Smooth muscle cell of the brain vasculature (primary cell): ENCODE results near the gene MRPL37.

Source experiments
- DNase-seq: peaks from one replicate; pipeline ENCODE4 v3.0.0-alpha.2; 2012; ENCODE audit warnings: low read depth, low spot score

Gene MRPL37

GRCh38 chr1:54263601-54264226 is 63.7 kb downstream of the MRPL37 start:
- no peak for DNase-seq

DNA sequence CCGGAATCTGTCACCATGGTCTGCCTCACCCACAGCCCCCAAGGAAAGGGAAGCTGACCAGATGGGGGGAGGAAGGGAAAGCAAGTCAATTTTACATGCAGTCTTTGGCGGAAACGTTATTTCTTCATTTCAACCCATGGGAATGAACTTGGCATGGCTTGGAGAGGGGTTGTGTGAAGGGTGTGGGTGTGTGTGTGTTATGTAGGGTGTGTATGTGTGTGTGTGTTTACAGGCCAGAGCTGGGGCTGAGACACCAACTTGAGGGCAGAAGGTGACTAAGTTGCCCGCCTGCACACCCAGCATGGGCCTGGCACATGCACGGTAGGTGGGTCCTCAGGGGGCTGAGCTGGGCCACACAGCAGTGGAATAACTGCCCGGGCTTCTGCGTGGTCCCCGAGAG is 65.2 kb downstream of the MRPL37 start:
- DNase-seq, result no peak

GRCh38 chr1:54265659-54266058 is 65.7 kb downstream of the MRPL37 start:
- DNase-seq, result no peak

DNA sequence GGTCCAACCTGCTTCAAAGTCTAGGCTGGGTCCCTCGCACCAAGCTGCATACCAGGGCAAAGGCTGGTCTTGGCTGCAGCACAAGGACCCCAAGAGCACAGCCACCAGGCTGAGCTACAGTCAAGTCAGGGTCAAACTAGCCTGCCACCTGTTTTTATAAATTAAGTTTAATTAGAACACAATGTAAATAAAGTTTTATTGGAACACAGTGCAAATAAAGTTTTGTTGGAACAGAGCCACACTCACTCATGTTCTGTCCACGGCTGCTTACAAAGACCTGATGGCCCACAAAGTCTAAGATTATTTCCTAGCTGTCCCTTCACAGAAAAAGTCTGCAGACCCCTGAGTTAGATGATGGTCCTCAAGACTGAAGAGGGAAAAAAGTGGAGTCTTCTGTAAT is 66.2 kb downstream of the MRPL37 start:
- DNase-seq, result no peak

GRCh38 chr1:54266908-54267307 is 66.9 kb downstream of the MRPL37 start:
- no peak for DNase-seq
